CD14-positive monocyte (primary cell): Measurements from ENCODE around the gene TMEM132A. TPM values are rescaled to one million over a fixed set of nuclear protein-coding genes. Genes with fewer than 3 reads are reported as not detected.

ENCODE experiments used
- DNase-seq, 3 donors: peaks; one replicate each; pipeline ENCODE4 v3.0.0-alpha.2; 2011 to 2022
- H2AFZ ChIP-seq: 2 replicates; pipeline ENCODE4 v1.6.0; 2012; ENCODE audit warnings: mild to moderate bottlenecking, low read depth, low read length, inconsistent platforms; ENCODE audit not compliant: insufficient read depth, poor library complexity, severe bottlenecking
- H3K27ac ChIP-seq, 2 donors: 1 replicate in 1 of 2; 2 replicates in 1 of 2; pipeline ENCODE4 v1.5.1; 2012 to 2013; ENCODE audit warnings: low read length in 2 of 2, control low read depth in 1 of 2, inconsistent platforms in 1 of 2, low read depth in 1 of 2, mild to moderate bottlenecking in 1 of 2
- H3K27me3 ChIP-seq, 2 donors: one replicate each; pipeline versions ENCODE4 v1.6.0 to v1.6.1; 2011 to 2013; ENCODE audit warnings: low read length in 2 of 2; ENCODE audit not compliant: control insufficient read depth in 2 of 2, insufficient read depth in 2 of 2
- H3K36me3 ChIP-seq, 2 donors: replicated peaks in 1 of 2; 1 replicate in 1 of 2; 2 replicates in 1 of 2; pipeline versions ENCODE4 v1.5.1 to v1.6.1; 2012 to 2013; ENCODE audit warnings: low read length in 2 of 2, control low read depth in 1 of 2, inconsistent platforms in 1 of 2, mild to moderate bottlenecking in 1 of 2; ENCODE audit not compliant: insufficient read depth in 2 of 2, control insufficient read depth in 1 of 2
- H3K4me1 ChIP-seq, 2 donors: 1 replicate in 1 of 2; 2 replicates in 1 of 2; pipeline versions ENCODE4 v1.5.1 to v1.6.1; 2012 to 2013; ENCODE audit warnings: low read length in 2 of 2, control low read depth in 1 of 2, inconsistent platforms in 1 of 2, mild to moderate bottlenecking in 1 of 2, moderate library complexity in 1 of 2; ENCODE audit not compliant: insufficient read depth in 2 of 2, control insufficient read depth in 1 of 2
- H3K4me2 ChIP-seq: replicated peaks from 2 replicates; pipeline ENCODE3; 2012; ENCODE audit warnings: low read length, moderate library complexity, mild to moderate bottlenecking; ENCODE audit not compliant: poor library complexity, severe bottlenecking; ENCODE audit errors: extremely low read depth
- H3K4me3 ChIP-seq, 3 experiments: fragments of 200-600 bp in 1 of 3; sonication (generic) in 1 of 3; replicated peaks in 1 of 3; 1 replicate in 2 of 3; 2 replicates in 1 of 3; pipeline ENCODE4 v1.5.1; 2011 to 2013; ENCODE audit warnings: low read length in 3 of 3, mild to moderate bottlenecking in 3 of 3, control low read depth in 2 of 3, low read depth in 2 of 3, inconsistent platforms in 1 of 3, moderate library complexity in 1 of 3
- H3K79me2 ChIP-seq: 2 replicates; pipeline ENCODE4 v1.6.0; 2012; ENCODE audit warnings: mild to moderate bottlenecking, control low read depth, inconsistent platforms, low read length, moderate library complexity; ENCODE audit not compliant: insufficient read depth
- H3K9ac ChIP-seq: 2 replicates; pipeline ENCODE4 v1.6.0; 2017; ENCODE audit warnings: low read length, mild to moderate bottlenecking; ENCODE audit not compliant: insufficient read depth, poor library complexity, severe bottlenecking
- H3K9me3 ChIP-seq, 2 donors: replicated peaks in 1 of 2; 1 replicate in 1 of 2; 2 replicates in 1 of 2; pipeline versions ENCODE4 v1.5.1 to v1.6.1; 2012 to 2013; ENCODE audit warnings: low read length in 2 of 2, control low read depth in 1 of 2; ENCODE audit not compliant: control insufficient read depth in 1 of 2, insufficient read depth in 1 of 2
- H4K20me1 ChIP-seq: 2 replicates; pipeline ENCODE4 v1.6.0; 2012; ENCODE audit warnings: mild to moderate bottlenecking, low read length, control low read depth, moderate library complexity; ENCODE audit not compliant: insufficient read depth
- H3K27ac Mint-ChIP-seq, 7 donors: one replicate each; pipeline ENCODE4 v1.8.0; 2020; ENCODE audit warnings: mild to moderate bottlenecking in 7 of 7, mixed read lengths in 7 of 7, moderate library complexity in 6 of 7, inconsistent platforms in 2 of 7
- H3K27me3 Mint-ChIP-seq, 3 donors: one replicate each; pipeline ENCODE4 v1.8.0; 2021 to 2022; ENCODE audit warnings: low read depth in 3 of 3, mild to moderate bottlenecking in 3 of 3, mixed read lengths in 3 of 3, moderate library complexity in 3 of 3, inconsistent platforms in 1 of 3
- H3K36me3 Mint-ChIP-seq, 2 donors: one replicate each; pipeline ENCODE4 v1.8.0; 2020; ENCODE audit warnings: mixed read lengths in 2 of 2, inconsistent platforms in 1 of 2, mild to moderate bottlenecking in 1 of 2
- H3K4me1 Mint-ChIP-seq: one replicate; pipeline ENCODE4 v1.8.0; 2020; ENCODE audit warnings: mild to moderate bottlenecking, mixed read lengths
- H3K4me3 Mint-ChIP-seq, 2 donors: one replicate each; pipeline ENCODE4 v1.8.0; 2020; ENCODE audit warnings: mild to moderate bottlenecking in 2 of 2, mixed read lengths in 2 of 2, moderate library complexity in 1 of 2
- H3K9me3 Mint-ChIP-seq, 7 donors: one replicate each; pipeline ENCODE4 v1.8.0; 2020 to 2022; ENCODE audit warnings: mixed read lengths in 7 of 7, mild to moderate bottlenecking in 6 of 7, moderate library complexity in 6 of 7, inconsistent platforms in 2 of 7
- CTCF ChIP-seq: fragments of 200-600 bp; IDR thresholded peaks from one replicate; pipeline ENCODE4 v1.8.0; 2022; ENCODE audit warnings: antibody characterized with exemption, mild to moderate bottlenecking
- WGBS: methylation state at CpG from one replicate; pipeline ENCODE4 v1.1.5; 2013; ENCODE audit warnings: missing lambda C conversion rate; ENCODE audit not compliant: insufficient coverage; 5-methylcytosine and 5-hydroxymethylcytosine counted together
- intact Hi-C, 2 donors: fragments of 100-400 bp; cut with micrococcal nuclease; formaldehyde crosslinking; loops; one replicate each; pipeline versions ENCODE4 v1.15.0 to v1.15.1; 2023
- polyA plus RNA-seq, 3 donors: library from polyadenylated mRNA; depleted of rRNA in 1 of 3; unstranded in 2 of 3; stranded (reverse) in 1 of 3; fragments of 300-500 nt in 2 of 3; fragments of >200 nt in 1 of 3; fragmentation: Illumina TruSeq in 2 of 3; gene quantifications; 1 replicate in 2 of 3; 2 replicates in 1 of 3; pipeline ENCODE4 v1.2.3, GENCODE V29; 2012 to 2021

Gene TMEM132A
- polyA plus RNA-seq, 3 donors: 0.01 to 0.31 (median 0.21) TPM

DNA sequence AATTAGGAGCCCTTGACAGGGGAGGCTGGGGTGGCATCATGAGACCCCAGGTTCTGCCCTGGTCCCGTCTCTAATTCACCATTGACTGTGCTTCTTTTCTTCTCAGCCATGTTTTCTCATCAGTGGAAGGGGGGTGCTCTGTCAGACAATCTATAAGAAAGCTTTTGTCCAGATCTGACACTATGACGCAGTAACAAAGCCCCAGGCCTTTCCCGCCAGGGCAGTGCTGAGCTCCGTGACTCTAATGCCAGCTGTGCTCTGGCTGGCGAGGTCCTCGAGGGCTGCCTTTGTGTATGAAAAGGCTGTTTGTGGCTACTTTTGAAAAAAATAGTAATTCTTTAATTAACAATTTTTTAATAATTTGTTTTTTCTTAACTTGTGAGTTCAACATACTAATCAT lies 50.5 kb downstream of the TMEM132A start:
- H3K27ac ChIP-seq: no peak overlapping the region
- TF ChIP-seq CTCF: no peak
- peaks cover 17% of the 10 kb centered on the region for H3K4me1 Mint-ChIP-seq
- H3K27me3 ChIP-seq: peaks cover 0 to 15% of the 10 kb centered on the region in 2 donors
- no peak overlapping the region for H3K4me2 ChIP-seq
- WGBS: 100% methylated on average over 2 of the region's 6 CpGs
- H3K4me1 ChIP-seq: peaks cover 0 to 5% of the 10 kb centered on the region in 2 donors
- H3K36me3 Mint-ChIP-seq: no peaks in the 10 kb centered on the region
- intact Hi-C loops: no loop called here
- no peak overlapping the region for H2AFZ ChIP-seq
- H3K9me3 ChIP-seq: no peaks in the 10 kb centered on the region
- H3K9ac ChIP-seq: no peak overlapping the region
- no peak overlapping the region for H3K4me3 Mint-ChIP-seq
- no peaks in the 10 kb centered on the region for H4K20me1 ChIP-seq
- DNase-seq: no peak
- peak overlapping the region in 1 of 7 donors; percentile 10 for H3K27ac Mint-ChIP-seq
- H3K4me3 ChIP-seq: no peak overlapping the region
- H3K36me3 ChIP-seq: no peaks in the 10 kb centered on the region
- no peaks in the 10 kb centered on the region for H3K9me3 Mint-ChIP-seq
- peaks cover 20 to 32% (median 30%) of the 10 kb centered on the region in 3 donors for H3K27me3 Mint-ChIP-seq
- no peaks in the 10 kb centered on the region for H3K79me2 ChIP-seq

DNA sequence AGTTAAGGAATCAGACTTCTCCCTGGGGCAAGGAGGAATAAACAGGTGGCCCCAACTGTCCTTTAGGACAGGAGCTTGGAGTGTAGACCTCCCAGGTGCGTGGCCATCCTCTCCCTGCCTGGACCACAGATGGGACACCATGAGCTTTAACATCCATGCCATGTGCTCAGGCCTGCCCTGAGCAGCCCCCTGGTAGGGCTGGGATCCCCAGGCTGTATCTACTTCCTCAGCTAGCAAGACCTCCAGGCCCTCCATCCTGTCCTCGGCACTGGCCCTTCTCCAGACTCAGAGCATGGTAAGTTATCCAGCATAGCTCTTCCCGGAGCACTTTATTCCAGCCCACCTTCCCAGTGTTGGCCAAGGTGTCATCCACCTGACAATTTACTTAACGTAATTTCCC lies 53.0 kb downstream of the TMEM132A start:
- H3K9me3 Mint-ChIP-seq: no peaks in the 10 kb centered on the region
- H3K27ac ChIP-seq: no peak overlapping the region
- no peaks in the 10 kb centered on the region for H3K79me2 ChIP-seq
- no peaks in the 10 kb centered on the region for H3K4me1 ChIP-seq
- no peak for DNase-seq
- peaks cover 5 to 14% (median 9%) of the 10 kb centered on the region in 3 donors for H3K27me3 Mint-ChIP-seq
- no peak overlapping the region for H3K27ac Mint-ChIP-seq
- H3K36me3 Mint-ChIP-seq: no peaks in the 10 kb centered on the region
- H3K4me1 Mint-ChIP-seq: no peaks in the 10 kb centered on the region
- H3K9me3 ChIP-seq: no peaks in the 10 kb centered on the region
- no peak overlapping the region for H3K4me3 Mint-ChIP-seq
- no peak overlapping the region for H2AFZ ChIP-seq
- no peaks in the 10 kb centered on the region for H4K20me1 ChIP-seq
- H3K27me3 ChIP-seq: peaks cover 0 to 3% of the 10 kb centered on the region in 2 donors
- H3K9ac ChIP-seq: no peak overlapping the region
- no peak overlapping the region for H3K4me2 ChIP-seq
- H3K4me3 ChIP-seq: no peak overlapping the region
- no peaks in the 10 kb centered on the region for H3K36me3 ChIP-seq
- 91% methylated on average over 4 of the region's 4 CpGs for WGBS
- no peak for TF ChIP-seq CTCF
- intact Hi-C loops: no loop called here
